T-helper 1 cell treated with Interleukin-12 subunit alpha and Interleukin-12 subunit beta and Interleukin-4 antibody, amounts not matched to agents 30 ng/mL and 1 ng/mL, for 36 hours (primary cell): ENCODE data around the gene CMC4. TPM values are rescaled to one million over a fixed set of nuclear protein-coding genes. Genes with fewer than 3 reads are reported as not detected.

Experiments used
- intact Hi-C: fragments of 100-400 bp; cut with micrococcal nuclease; formaldehyde crosslinking; loops from one replicate; pipeline ENCODE4 v1.15.1; 2024
- total RNA-seq: library from RNA; stranded (reverse); gene quantifications from 2 replicates; pipeline ENCODE4 v1.2.3, GENCODE V29; 2022

The CMC4 gene
- total RNA-seq, 1 donor from 2014 or later = 1.3 TPM

DNA sequence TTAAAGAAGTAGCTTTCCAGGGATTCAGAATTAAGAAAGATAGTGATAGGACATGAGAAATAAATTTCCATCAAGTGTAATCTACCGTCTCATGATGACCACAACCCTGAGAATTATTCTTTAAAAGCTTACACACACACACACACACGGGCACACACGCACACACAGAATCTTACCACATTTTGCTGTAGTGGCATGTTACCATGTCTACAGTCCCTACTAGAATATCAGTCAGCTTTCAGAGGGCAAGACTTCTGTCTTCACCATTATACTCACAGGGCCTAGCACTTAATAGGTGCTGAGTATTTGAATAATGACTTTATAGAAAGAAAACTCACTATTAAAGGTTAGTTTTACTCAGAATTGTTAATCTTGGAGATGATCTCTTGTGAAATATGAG, 15.4 kb downstream of the CMC4 start:
- intact Hi-C loops = no loop called here

DNA sequence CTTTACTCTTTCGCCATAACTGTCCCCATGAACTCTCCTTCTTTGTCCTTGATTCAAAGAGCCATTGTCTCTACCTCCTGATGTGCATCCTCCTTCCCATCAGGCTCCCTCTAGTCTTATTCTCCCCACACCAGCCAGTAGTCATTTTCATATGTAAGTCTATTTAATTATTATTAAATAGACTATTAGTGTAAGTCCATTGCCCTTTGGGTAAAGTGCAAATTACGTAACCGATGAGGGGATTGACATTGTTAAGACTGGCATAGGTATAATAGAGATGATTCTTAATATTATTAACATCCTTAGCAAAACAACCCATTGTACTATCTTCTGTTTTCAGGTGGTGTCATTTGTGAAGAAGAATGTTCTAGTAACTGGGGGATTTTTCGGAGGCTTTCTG, 16.7 kb downstream of the CMC4 start:
- intact Hi-C loops = no loop called here

DNA sequence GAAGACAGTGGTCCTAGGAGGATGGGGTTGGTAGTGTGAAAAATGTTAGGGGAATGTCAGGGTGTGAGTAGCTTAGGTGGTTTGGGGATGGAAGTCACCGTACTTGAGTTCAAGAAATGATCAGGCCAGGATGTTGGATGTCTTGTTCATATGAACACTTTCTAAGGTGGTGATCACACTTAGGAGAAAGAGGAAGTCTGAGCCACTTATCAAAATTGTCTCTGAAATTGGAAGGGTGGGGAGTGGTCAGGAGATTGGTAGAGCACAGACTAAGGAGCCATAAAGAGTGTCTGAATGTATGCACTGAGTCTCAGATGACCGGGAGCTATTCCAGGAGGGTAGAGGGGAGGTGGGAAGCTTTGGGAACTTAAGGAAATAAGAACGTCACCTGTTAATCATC, 17.3 kb downstream of the CMC4 start:
- intact Hi-C loops = no loop called here

DNA sequence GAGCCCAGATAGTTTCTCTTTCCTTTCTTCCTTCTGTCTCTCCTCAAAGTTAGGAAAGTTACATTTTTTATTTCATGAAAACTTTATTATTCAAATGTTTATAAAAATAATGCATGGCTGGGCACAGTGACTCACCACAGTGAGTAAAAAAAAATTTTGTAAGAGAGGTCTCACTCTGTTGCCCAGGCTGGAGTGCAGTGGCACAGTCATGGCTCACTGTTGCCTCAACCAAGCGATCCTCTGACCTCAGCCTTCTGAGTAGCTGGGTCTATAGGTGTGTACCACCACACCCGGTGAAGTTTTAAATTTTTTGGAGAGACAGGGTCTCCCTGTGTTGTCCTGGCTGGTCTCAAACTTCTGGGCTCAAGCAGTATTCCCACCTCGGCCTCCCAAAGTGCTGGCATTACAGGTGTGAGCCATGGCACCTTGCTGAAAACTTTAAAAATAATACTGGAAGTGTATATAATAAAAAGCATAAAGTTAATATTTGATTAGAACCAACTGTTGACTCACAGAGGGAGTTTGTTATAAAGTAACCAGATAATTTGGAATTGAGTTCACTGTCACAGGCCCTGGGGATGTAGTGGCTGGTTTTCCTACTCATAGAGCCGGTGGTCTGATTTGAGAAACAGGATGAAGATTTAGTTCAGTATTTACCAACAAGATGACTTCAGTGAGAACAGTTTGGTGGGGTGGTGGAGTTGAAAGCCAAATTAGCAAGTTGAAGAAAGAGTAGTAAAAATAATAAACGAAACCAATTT, 18.0 kb downstream of the CMC4 start:
- intact Hi-C loops = no loop called here

DNA sequence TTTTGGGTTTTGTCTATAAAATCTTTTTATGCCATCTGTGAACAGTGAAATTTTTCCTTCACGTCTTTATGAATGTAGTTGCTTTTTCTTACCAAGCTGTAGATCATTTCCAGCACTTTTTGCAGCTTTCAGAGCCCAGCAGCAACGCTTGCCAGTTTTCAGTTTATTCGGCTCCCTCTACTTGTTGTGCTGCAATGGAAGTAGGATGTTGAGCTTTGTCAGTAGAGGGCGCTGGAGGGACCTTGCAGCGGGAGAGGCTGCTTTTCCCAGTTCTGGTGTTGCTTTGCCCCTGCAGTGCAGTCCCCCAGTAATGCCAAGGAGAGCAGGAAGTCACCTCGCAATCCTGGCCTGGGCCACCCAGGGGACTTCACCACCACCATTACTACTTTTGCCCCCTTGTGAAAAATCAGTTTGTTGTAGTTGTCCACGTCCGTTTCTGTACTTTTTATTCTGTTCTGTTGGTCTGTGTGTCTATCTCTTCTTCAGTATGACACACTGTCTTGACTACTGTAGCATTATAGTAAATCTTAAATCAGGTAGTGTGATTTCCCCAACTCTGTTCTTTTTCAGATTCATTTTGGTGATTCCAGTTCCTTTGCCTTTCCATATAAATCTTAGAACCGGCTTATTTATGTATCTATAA, 21.8 kb downstream of the CMC4 start:
- intact Hi-C loops = loop anchor here (2.0 kb wide), 1 partner anchor 68 kb away; no protein-coding TSS in a partner anchor

DNA sequence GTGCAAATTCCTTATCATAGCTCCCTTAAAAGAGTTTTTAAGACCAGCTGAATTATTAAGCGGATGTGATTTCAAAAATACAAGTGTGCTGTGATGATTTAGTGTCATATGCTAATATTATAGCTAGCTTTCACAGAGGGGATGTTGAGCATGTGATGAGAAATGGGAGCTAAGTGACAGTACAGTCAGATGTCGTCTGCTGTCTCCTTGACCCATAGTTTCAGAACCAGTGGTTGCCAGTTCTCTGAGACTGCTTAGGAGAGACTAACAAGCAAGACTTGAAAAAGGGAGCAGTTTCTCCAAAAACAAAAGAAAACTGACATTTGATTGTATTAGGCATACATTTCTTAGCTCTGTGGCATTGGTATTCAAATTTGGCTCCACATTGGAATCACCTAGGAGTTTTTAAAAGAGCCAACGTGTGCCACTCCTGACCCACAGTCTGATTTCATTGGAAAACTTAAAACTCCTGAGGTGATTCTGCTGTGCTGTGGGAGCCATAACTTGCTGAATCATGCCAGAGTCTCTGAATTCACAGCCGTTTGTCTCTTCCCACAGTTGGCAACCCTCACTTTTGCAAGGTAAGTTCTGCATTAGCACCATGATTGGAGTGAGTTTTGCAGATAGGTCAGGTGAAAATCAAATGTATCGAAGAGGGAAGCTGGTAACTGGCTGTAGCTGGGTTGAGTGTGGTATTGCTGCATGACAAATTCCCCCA, 24.0 kb downstream of the CMC4 start:
- intact Hi-C loops = no loop called here

DNA sequence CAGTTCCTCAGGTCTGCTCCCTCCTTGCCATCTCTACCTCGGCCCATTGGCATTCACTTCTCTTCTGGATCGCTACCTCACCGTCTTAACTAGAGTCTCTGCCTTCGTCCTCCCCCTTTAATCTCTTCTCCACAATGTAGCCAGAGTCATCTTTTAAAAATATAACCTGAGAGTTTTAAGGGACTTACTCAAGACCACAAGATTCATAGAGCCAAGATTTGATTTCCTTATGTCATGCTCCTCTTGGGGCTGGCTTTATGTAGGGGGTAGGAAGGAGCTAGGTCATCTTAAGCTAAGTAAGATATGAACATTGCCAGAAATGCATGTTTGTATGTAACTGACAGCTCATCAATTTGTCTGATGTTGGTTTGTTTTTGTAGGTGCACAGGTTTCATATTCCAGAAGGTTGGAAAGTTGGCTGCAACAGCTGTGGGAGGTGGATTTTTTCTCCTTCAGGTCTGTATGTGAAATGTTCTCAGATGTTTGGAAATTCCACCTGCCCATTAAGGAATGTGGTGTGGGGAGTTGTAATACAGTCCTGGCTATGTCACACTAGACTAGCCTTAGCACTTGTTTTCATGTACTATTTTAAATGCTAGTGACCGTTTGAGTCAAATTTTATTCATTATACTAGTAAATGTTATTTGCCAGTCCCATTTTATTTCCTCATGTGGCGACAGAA, 24.7 kb downstream of the CMC4 start:
- intact Hi-C loops = no loop called here

DNA sequence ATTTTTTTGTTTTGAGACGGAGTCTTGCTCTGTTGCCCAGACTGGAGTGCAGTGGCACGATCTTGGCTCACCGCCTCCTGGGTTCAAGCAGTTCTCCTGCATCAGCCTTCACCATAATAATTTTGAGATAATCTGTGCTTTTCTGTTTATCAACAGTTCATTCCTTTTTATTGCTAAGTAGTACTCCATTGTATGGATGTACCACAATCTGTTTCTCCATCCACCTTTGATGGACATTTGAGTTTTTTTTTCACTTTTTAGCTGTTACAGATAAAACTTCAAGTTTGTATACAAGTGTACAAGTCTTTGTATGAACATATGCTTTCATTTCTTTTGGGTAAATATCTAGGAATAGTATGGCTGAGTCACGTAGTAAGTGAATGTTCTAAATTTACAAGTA, 35.2 kb downstream of the CMC4 start:
- intact Hi-C loops = no loop called here

DNA sequence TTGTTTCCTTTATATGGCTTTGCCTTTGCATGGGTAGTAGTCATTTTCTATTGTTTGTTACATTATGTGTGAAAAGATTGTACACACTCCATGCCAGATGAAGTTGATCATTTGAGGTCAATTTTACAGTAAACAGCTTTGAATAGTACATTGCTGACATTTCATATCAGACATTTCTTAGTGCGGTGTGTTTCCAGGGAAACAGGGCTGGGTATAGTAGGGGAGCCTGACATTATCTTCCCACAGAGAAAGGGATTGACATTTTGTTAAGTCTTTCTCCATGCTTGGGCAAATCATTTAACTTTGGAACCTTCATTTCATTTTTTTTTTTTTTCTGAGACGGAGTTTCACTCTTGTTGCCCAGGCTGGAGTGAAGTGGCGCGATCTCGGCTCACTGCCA, 39.3 kb downstream of the CMC4 start:
- intact Hi-C loops = no loop called here

DNA sequence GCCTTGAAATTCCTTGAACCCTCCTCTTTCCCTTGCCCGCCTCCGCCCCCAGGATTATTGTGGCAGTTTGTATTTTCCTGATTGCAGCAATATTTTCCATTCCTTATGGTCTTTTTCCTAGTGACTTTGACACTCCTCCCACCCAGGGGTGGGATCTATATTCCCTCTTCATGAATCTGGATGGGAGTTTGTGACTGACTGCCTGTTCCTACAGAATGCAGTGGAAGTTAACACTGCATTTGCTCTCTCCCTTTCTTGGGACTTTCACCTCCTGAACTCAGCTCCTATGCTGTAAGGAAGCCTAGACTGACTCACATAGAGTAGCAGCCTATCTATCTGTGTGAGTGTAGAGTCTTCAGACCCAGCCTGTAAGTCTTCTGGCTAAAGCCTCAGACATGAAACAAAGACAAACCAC, 42.1 kb downstream of the CMC4 start:
- intact Hi-C loops = no loop called here

DNA sequence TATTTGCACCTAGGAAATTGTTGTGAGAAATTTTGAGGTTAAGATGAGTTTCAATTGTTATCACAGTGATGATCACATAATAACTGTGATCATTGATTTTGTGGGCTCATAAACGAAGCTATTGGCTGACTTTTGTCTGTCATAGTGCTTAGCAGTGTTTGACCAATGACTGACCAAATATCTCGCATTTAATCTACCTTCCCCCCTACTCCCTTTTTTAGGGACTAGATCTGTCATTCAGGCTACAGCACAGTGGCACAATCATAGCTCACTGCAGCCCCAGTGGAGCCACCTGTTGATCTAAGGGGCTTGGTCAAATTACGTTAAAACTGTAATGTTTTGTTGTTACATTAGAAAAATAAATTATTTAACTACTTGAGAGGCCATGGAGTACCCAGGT, 42.8 kb downstream of the CMC4 start:
- intact Hi-C loops = no loop called here

DNA sequence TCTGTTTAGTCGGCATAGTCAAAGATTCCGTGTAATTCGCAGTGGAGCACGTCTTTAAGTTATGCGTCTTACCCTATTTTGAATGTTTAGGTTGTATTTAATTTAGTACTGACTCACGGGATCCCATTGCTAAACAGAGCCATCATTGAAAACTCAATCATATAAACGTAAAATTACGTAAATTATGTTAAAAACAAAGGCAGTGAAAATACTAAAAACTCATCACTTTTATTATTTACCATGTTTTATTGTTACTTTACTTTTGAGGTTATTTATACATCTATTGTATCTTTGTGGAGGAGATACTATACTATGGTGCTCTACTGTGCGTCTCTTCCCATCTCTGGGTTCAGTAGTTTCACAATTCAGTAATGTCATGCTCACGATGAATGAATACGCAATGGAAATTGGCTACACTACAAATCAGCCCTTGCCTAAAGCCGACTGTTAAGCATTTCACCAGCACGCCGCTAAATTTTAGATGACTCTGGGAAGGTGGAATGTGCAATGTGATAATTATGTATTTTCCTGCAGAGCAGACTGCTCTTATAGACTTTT, 43.3 kb downstream of the CMC4 start:
- intact Hi-C loops = loop anchor here (1.0 kb wide), 5 partner anchors 30 to 854 kb away; partner anchors contain the start of genes BRCC3, CMC4, MTCP1 and SPRY3

DNA sequence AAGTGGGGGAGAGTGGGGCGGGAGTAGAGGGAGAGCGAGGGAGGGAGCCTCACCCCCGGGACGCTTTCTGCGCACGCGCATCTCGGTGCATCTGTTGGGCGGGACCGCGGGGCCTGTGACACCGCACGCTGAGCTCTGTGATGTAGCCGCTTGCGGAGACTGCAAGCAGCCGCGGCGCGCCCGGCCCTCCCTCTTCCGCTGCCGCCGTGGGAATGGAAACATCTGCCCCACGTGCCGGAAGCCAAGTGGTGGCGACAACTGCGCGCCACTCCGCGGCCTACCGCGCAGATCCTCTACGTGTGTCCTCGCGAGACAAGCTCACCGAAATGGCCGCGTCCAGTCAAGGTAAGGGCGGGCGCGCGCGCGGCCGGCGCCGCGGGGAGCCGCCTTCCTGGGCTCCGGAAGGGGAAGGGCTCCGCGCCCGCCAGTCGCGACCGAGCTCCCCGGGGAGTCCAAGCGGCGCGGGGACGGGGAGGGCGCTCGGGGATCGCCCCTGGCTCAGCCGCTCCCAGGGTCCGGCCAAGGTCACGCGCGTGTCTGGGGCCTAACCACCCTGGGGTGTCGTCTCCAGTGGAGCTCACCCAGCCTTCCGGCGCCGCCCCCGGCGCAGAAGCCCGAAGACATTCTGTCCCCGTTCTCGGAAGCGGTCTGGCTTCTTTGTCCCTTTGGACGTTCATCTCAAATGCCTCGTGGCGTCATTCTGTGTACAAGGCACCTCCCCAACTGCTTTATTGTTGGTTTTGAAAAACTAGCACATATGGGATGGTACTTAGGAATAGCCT, 44.0 kb downstream of the CMC4 start, which contains the start of gene FUNDC2:
Gene FUNDC2 (plus strand): TSS at position 118 of the 782 bp plus-strand sequence. CDS start 95 bp downstream, at position 213.
- intact Hi-C loops = loop anchor here (1.0 kb wide), 6 partner anchors 30 to 854 kb away; partner anchors contain the start of genes BRCC3, CMC4, MTCP1 and SPRY3

DNA sequence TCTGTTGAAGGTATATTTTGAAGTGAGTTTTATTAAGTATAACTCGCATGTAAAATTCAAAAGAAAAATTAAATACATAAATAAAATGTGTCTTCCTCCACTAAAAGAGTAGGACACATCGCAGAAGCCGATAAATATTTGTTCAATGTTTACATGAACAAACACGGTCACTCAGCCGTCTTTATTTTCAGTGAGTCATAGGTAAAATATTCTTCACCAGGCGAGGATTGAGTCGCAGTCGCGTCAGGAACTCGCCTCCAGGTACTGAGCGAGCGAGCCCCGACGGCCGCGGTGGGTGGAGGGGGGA, 44.6 kb downstream of the CMC4 start:
- intact Hi-C loops = loop anchor here (1.0 kb wide), 1 partner anchor 190 kb away; the partner anchor contains the start of gene VBP1

DNA sequence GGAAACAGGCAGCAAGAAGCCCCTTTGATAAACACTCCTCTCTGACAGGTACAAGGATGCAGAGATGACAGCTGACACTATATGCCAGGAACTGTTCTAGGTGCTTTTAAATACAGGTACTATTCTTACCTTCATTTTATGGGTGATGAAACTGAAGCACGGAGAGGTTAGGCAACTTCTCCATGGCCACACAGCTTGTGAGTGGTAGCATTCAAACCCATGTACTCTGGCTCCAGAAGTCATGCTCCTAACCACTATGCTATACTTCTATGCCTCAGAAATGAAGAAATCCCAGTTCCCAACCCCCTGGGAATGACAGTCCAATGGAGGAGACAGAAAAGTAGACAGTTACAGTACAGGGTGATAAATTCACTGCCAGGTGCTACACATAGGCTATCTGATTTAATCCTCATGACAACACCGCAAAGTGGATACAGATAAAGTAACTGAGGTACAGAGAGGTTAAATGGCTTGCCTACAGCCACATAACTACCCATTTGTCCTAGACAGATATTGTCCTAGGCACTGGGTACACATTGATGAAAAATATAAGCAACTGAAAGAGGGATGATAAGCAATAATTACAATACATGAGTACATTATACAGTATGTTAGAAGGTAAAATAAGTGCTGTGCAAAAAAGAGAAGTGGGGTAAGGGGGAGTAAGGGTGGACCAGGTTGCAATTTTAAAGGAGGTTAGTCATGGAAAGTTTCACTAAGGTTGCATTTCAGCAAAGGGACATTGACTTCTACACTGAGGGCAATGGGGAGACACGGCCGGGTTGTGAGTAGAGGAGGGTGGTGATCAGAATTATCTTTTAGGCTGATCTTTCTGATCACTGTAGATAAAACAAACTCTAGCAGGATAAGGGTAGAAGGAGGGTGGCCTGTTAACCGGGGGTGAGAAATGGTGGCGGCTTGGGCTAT, 46.8 kb downstream of the CMC4 start:
- intact Hi-C loops = no loop called here

DNA sequence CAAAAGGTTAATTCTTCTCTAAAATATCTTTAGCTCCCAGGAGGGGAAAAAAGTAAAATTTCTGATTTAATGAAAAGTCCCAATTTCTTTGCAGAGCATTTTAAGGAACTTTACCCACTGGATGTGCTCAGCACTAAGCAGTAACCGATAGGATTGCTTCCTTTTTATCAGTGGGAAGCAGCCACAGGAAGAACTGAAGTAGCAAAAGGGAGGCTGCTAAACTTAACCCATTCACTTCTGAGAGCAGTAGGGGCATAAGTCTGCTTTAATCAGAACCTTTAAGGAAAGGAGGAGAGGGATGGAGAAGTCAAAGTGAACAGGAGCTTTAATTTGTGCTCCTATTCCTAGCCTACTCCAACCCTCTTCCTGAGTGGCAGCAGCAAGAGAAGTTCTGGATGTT, 48.4 kb downstream of the CMC4 start, which contains the start of gene F8:
Gene F8 (minus strand): TSS at position 139 of the 400 bp plus-strand sequence. CDS start 171 bp downstream, outside the sequence.
- intact Hi-C loops = no loop called here

DNA sequence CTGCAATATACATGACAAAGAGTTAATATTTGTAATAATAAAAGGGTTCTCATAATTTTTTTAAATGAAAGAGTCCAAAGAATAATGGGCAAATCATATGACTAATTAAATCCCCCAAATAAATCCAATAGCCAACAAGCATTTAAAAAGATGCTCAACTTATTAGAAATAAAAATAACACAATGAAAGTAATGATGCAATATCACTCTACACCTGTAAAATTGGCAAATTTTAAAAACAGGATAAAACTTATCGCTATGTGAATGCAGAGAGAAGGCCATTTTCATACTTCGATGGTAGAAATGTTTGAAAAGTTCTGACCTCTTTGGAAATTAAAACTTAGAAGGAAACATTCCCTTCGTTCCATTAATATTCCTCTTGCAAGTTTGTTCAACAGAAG, 50.3 kb downstream of the CMC4 start:
- intact Hi-C loops = no loop called here
